ENCODE data around the gene FBXO45.

GRCh38 chr3:196608693-196609092 is 40.2 kb downstream of the FBXO45 start:
- TF ChIP-seq CTCF (IDR thresholded peaks at IDR 0.05) (no peak), POLR2A (IDR thresholded peaks at IDR 0.05) (no peak)

All from heart left ventricle (tissue), 13 donors.